H9 (cell line): ENCODE data around the gene SULT2B1. TPM values are rescaled to one million over a fixed set of nuclear protein-coding genes. Genes with fewer than 3 reads are reported as not detected.

Experiments used
- DNase-seq: peaks from one replicate; pipeline ENCODE4 v3.0.0-alpha.2; 2017
- H2AFZ ChIP-seq: one replicate; pipeline ENCODE4 v1.6.1; 2013; ENCODE audit warnings: mild to moderate bottlenecking, low read length, control low read depth, moderate library complexity
- H2AK5ac ChIP-seq: 2 replicates; pipeline ENCODE4 v1.6.1; 2013; ENCODE audit warnings: low read length, control low read depth, mixed read lengths; ENCODE audit not compliant: insufficient read length
- H2BK120ac ChIP-seq: one replicate; pipeline ENCODE4 v1.6.1; 2013; ENCODE audit warnings: low read depth, mild to moderate bottlenecking, low read length, control low read depth, inconsistent platforms; ENCODE audit not compliant: poor library complexity, severe bottlenecking
- H2BK12ac ChIP-seq: 2 replicates; pipeline ENCODE4 v1.6.1; 2013; ENCODE audit warnings: low read length, control low read depth, mixed read lengths, low read depth; ENCODE audit not compliant: insufficient read length
- H2BK15ac ChIP-seq: 2 replicates; pipeline ENCODE4 v1.6.1; 2013; ENCODE audit warnings: low read depth, low read length, control low read depth
- H2BK20ac ChIP-seq: one replicate; pipeline ENCODE4 v1.6.1; 2013; ENCODE audit warnings: low read depth, mild to moderate bottlenecking, low read length, control low read depth, inconsistent platforms; ENCODE audit not compliant: poor library complexity, severe bottlenecking
- H2BK5ac ChIP-seq: 2 replicates; pipeline ENCODE4 v1.6.1; 2013; ENCODE audit warnings: low read length, control low read depth, mixed read lengths; ENCODE audit not compliant: insufficient read length
- H3K14ac ChIP-seq: 2 replicates; pipeline ENCODE4 v1.6.1; 2013; ENCODE audit warnings: low read length, control low read depth; ENCODE audit not compliant: insufficient read depth
- H3K18ac ChIP-seq: 2 replicates; pipeline ENCODE4 v1.6.1; 2013; ENCODE audit warnings: low read depth, mild to moderate bottlenecking, mixed read lengths, low read length, control low read depth; ENCODE audit not compliant: insufficient read length
- H3K23ac ChIP-seq: 2 replicates; pipeline ENCODE4 v1.6.1; 2013; ENCODE audit warnings: low read length, control low read depth, mixed read lengths, low read depth; ENCODE audit not compliant: insufficient read length
- H3K23me2 ChIP-seq: 2 replicates; pipeline ENCODE4 v1.6.1; 2013; ENCODE audit warnings: low read depth, mild to moderate bottlenecking, mixed read lengths, low read length, control low read depth; ENCODE audit not compliant: insufficient read length, poor library complexity, severe bottlenecking
- H3K27ac ChIP-seq: 2 replicates; pipeline ENCODE4 v1.5.1; 2013; ENCODE audit warnings: low read length, control low read depth, mixed read lengths, low read depth; ENCODE audit not compliant: insufficient read length
- H3K27me3 ChIP-seq: 2 replicates; pipeline ENCODE4 v1.6.1; 2013; ENCODE audit warnings: low read length, control low read depth, inconsistent platforms; ENCODE audit not compliant: insufficient read depth
- H3K4ac ChIP-seq: 2 replicates; pipeline ENCODE4 v1.6.1; 2013; ENCODE audit warnings: low read depth, mild to moderate bottlenecking, control low read depth, inconsistent platforms, low read length, moderate library complexity
- H3K4me1 ChIP-seq: 2 replicates; pipeline ENCODE4 v1.6.1; 2013; ENCODE audit warnings: low read length, control low read depth, inconsistent platforms; ENCODE audit not compliant: insufficient read depth
- H3K4me2 ChIP-seq: 2 replicates; pipeline ENCODE4 v1.6.1; 2013; ENCODE audit warnings: low read length, control low read depth, mixed read lengths; ENCODE audit not compliant: insufficient read length, insufficient read depth
- H3K56ac ChIP-seq: 2 replicates; pipeline ENCODE4 v1.6.1; 2013; ENCODE audit warnings: low read depth, mild to moderate bottlenecking, mixed read lengths, low read length, control low read depth; ENCODE audit not compliant: insufficient read length
- H3K79me1 ChIP-seq: 2 replicates; pipeline ENCODE4 v1.6.1; 2013; ENCODE audit warnings: low read depth, mild to moderate bottlenecking, moderate library complexity, low read length, control low read depth, inconsistent platforms; ENCODE audit not compliant: insufficient read depth, poor library complexity, severe bottlenecking
- H3K79me2 ChIP-seq: 2 replicates; pipeline ENCODE4 v1.6.1; 2013; ENCODE audit warnings: low read length, control low read depth, inconsistent platforms; ENCODE audit not compliant: insufficient read depth
- H3K9ac ChIP-seq: 2 replicates; pipeline ENCODE4 v1.6.1; 2013; ENCODE audit warnings: low read length, control low read depth, mixed read lengths; ENCODE audit not compliant: insufficient read length; ENCODE audit errors: extremely low read depth
- H3K9me3 ChIP-seq: one replicate; pipeline ENCODE4 v1.6.1; 2013; ENCODE audit warnings: low read depth, low read length, inconsistent platforms; ENCODE audit not compliant: control insufficient read depth
- H3T11ph ChIP-seq: one replicate; pipeline ENCODE4 v1.6.1; 2013; ENCODE audit warnings: mild to moderate bottlenecking, low read length, control low read depth, inconsistent platforms
- H4K20me1 ChIP-seq: one replicate; pipeline ENCODE4 v1.6.1; 2013; ENCODE audit not compliant: control insufficient read depth, insufficient read length, insufficient read depth
- H4K5ac ChIP-seq: 2 replicates; pipeline ENCODE4 v1.6.1; 2013; ENCODE audit warnings: low read depth, mild to moderate bottlenecking, mixed read lengths, low read length, control low read depth; ENCODE audit not compliant: insufficient read length
- H4K8ac ChIP-seq: replicated peaks from 2 replicates; pipeline ENCODE4 v1.6.1; 2013; ENCODE audit warnings: low read length, control low read depth, mixed read lengths, low read depth; ENCODE audit not compliant: insufficient read length
- H4K91ac ChIP-seq: 2 replicates; pipeline ENCODE4 v1.6.1; 2013; ENCODE audit warnings: low read depth, mild to moderate bottlenecking, moderate library complexity, mixed read lengths, low read length, control low read depth; ENCODE audit not compliant: insufficient read length
- H3K27ac Mint-ChIP-seq, 3 experiments: 2 replicates in 2 of 3; 3 replicates in 1 of 3; pipeline ENCODE4 v1.8.0; 2020 to 2021; ENCODE audit warnings: mixed read lengths in 3 of 3, mild to moderate bottlenecking in 1 of 3, moderate library complexity in 1 of 3
- H3K27me3 Mint-ChIP-seq: 2 replicates; pipeline ENCODE4 v1.8.0; 2021; ENCODE audit warnings: low read depth, mild to moderate bottlenecking, moderate library complexity, mixed read lengths
- H3K36me3 Mint-ChIP-seq, 3 experiments: 2 replicates in 2 of 3; 3 replicates in 1 of 3; pipeline ENCODE4 v1.8.0; 2020 to 2021; ENCODE audit warnings: low read depth in 3 of 3, mixed read lengths in 3 of 3; ENCODE audit not compliant: insufficient read depth in 1 of 3
- H3K4me1 Mint-ChIP-seq, 2 experiments: 2 replicates each; pipeline ENCODE4 v1.8.0; 2020; ENCODE audit warnings: mixed read lengths in 2 of 2
- H3K4me3 Mint-ChIP-seq, 2 experiments: 2 replicates in 1 of 2; 3 replicates in 1 of 2; pipeline ENCODE4 v1.8.0; 2020 to 2021; ENCODE audit warnings: mild to moderate bottlenecking in 2 of 2, mixed read lengths in 2 of 2, moderate library complexity in 1 of 2
- H3K9me3 Mint-ChIP-seq, 2 experiments: 2 replicates in 1 of 2; 3 replicates in 1 of 2; pipeline ENCODE4 v1.8.0; 2020; ENCODE audit warnings: mild to moderate bottlenecking in 2 of 2, mixed read lengths in 2 of 2, moderate library complexity in 1 of 2
- WGBS: extraction: QIAGEN DNeasy Blood & Tissue Kit; methylation state at CpG from one replicate; pipeline ENCODE4 v1.1.7; 2013; ENCODE audit warnings: missing lambda C conversion rate, low lambda C conversion rate, mixed read lengths; ENCODE audit not compliant: insufficient read length; ENCODE audit errors: extremely low coverage; 5-methylcytosine and 5-hydroxymethylcytosine counted together
- total RNA-seq: library from RNA; stranded (reverse); gene quantifications from 2 replicates; pipeline ENCODE4 v1.2.1, GENCODE V29; 2021
- TF ChIP-seq, protein P1 (sequence below): fragments of 200-600 bp; sonication (generic); conservative IDR thresholded peaks from 3 replicates; pipeline ENCODE4 v1.8.0; 2021; ENCODE audit warnings: antibody characterized with exemption, mild to moderate bottlenecking

Gene SULT2B1
- total RNA-seq, 1 experiment from 2014 or later: 1.7 TPM

- Histone ChIP-seq H2AK5ac (no peak overlapping the region), H3K27ac (no peak overlapping the region), H2AFZ (no peak overlapping the region), H3K9me3 (no peaks in the 10 kb centered on the region), H3K79me2 (no peaks in the 10 kb centered on the region), H3K56ac (no peak overlapping the region), H3K79me1 (no peaks in the 10 kb centered on the region), H3K14ac (no peak overlapping the region), H3K18ac (no peak overlapping the region), H4K91ac (no peak overlapping the region), H3K27me3 (no peaks in the 10 kb centered on the region), H3K23me2 (no peaks in the 10 kb centered on the region), H3K4me1 (no peaks in the 10 kb centered on the region), H4K5ac (no peak overlapping the region), H2BK15ac (no peak overlapping the region), H3K9ac (no peak overlapping the region), H2BK120ac (no peak overlapping the region), H3K4me2 (no peak overlapping the region), H3K4ac (no peak overlapping the region), H3K23ac (no peak overlapping the region), H2BK5ac (no peak overlapping the region), H4K8ac (no peak overlapping the region), H2BK12ac (no peak overlapping the region), H3T11ph (no peak overlapping the region), H4K20me1 (no peaks in the 10 kb centered on the region), H2BK20ac (no peak overlapping the region)
- Mint-ChIP-seq H3K36me3 (peaks cover 4 to 9% (median 4%) of the 10 kb centered on the region in 3 experiments; a peak in 6 of 7 replicates), H3K27me3 (peaks cover 1% of the 10 kb centered on the region; the same call in 1 of the 2 replicates), H3K4me1 (peaks cover 0 to 5% of the 10 kb centered on the region in 2 experiments), H3K27ac (peak overlapping the region in 1 of 3 experiments; percentile 40; a peak in 1 of 7 replicates), H3K9me3 (peaks cover 5 to 9% of the 10 kb centered on the region in 2 experiments; a peak in 4 of 5 replicates), H3K4me3 (no peak overlapping the region)
- TF ChIP-seq, protein P1, sequence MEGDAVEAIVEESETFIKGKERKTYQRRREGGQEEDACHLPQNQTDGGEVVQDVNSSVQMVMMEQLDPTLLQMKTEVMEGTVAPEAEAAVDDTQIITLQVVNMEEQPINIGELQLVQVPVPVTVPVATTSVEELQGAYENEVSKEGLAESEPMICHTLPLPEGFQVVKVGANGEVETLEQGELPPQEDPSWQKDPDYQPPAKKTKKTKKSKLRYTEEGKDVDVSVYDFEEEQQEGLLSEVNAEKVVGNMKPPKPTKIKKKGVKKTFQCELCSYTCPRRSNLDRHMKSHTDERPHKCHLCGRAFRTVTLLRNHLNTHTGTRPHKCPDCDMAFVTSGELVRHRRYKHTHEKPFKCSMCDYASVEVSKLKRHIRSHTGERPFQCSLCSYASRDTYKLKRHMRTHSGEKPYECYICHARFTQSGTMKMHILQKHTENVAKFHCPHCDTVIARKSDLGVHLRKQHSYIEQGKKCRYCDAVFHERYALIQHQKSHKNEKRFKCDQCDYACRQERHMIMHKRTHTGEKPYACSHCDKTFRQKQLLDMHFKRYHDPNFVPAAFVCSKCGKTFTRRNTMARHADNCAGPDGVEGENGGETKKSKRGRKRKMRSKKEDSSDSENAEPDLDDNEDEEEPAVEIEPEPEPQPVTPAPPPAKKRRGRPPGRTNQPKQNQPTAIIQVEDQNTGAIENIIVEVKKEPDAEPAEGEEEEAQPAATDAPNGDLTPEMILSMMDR: no peak
- DNase-seq: no peak
- WGBS: no CpG with 5 or more reads among the region's 10 CpGs
Measured at GRCh38 chr19:48533770-48534169, 18.2 kb upstream of the SULT2B1 start.
